Tibial nerve (tissue), 4 donors: ENCODE measurements around the gene ARHGAP29. TPM values are rescaled to one million over a fixed set of nuclear protein-coding genes. Genes with fewer than 3 reads are reported as not detected.
A peak's percentile ranks its signal among the peaks of the same experiment; 100 is the strongest.

Experiments used
- DNase-seq, 2 donors: peaks; one replicate each; pipeline ENCODE4 v3.0.0-alpha.2; 2019; ENCODE audit warnings: low spot score in 2 of 2
- H3K27ac ChIP-seq, 4 donors: fragments of 200-600 bp; sonication (generic) in 3 of 4; one replicate each; pipeline ENCODE4 v1.5.1; 2017 to 2019; ENCODE audit warnings: mild to moderate bottlenecking in 1 of 4
- H3K27me3 ChIP-seq, 2 donors: fragments of 200-600 bp; sonication (generic) in 1 of 2; one replicate each; pipeline versions ENCODE4 v1.5.1 to v1.6.0; 2017 to 2019
- H3K36me3 ChIP-seq, 3 donors: fragments of 200-600 bp; sonication (generic); one replicate each; pipeline ENCODE4 v1.5.1; 2018 to 2019
- H3K4me1 ChIP-seq, 4 donors: fragments of 200-600 bp; sonication (generic) in 3 of 4; one replicate each; pipeline ENCODE4 v1.5.1; 2017 to 2019
- H3K4me3 ChIP-seq, 4 donors: fragments of 200-600 bp; sonication (generic) in 3 of 4; one replicate each; pipeline ENCODE4 v1.5.1; 2017 to 2019; ENCODE audit warnings: mild to moderate bottlenecking in 1 of 4, moderate library complexity in 1 of 4
- H3K9me3 ChIP-seq, 4 donors: fragments of 200-600 bp; sonication (generic) in 3 of 4; one replicate each; pipeline ENCODE4 v1.5.1; 2017 to 2019
- CTCF ChIP-seq, 5 experiments: fragments of 200-600 bp in 3 of 5; fragments of 450-650 bp in 2 of 5; sonication (generic) in 3 of 5; IDR thresholded peaks; one replicate each; pipeline ENCODE4 v1.5.1; 2016 to 2019; ENCODE audit warnings: antibody characterized with exemption in 5 of 5, mild to moderate bottlenecking in 3 of 5, moderate library complexity in 2 of 5
- EP300 ChIP-seq, 2 donors: sonication (generic); formaldehyde crosslinking; IDR thresholded peaks; one replicate each; pipeline ENCODE4 v1.6.1; 2017; ENCODE audit warnings: antibody characterized with exemption in 2 of 2, mild to moderate bottlenecking in 1 of 2
- POLR2A ChIP-seq, 2 donors: fragments of 450-650 bp; IDR thresholded peaks; one replicate each; pipeline ENCODE4 v1.6.1; 2017; ENCODE audit warnings: antibody characterized with exemption in 2 of 2, mild to moderate bottlenecking in 2 of 2, moderate library complexity in 2 of 2
- WGBS, 2 donors: methylation state at CpG; one replicate each; pipeline ENCODE4 v1.1.5; 2018; 5-methylcytosine and 5-hydroxymethylcytosine counted together
- total RNA-seq, 4 donors: library from RNA; depleted of rRNA; stranded (reverse); fragments of >200 nt; gene quantifications; one replicate each; pipeline ENCODE4 v1.1.0, GENCODE V29; 2016

ARHGAP29 gene
- total RNA-seq, 4 donors from 2014 or later: 45.9 to 80.4 (median 50.1) TPM

GRCh38 chr1:94272388-94272787 lies 35.0 kb upstream of the ARHGAP29 start:
- no peak for DNase-seq
- Histone ChIP-seq H3K27me3 (no peaks in the 10 kb centered on the region), H3K4me3 (no peak overlapping the region), H3K27ac (peak overlapping the region in 2 of 4 donors; percentile 15 to 46), H3K4me1 (peaks cover 0 to 30% (median 8%) of the 10 kb centered on the region in 4 donors), H3K36me3 (no peaks in the 10 kb centered on the region), H3K9me3 (no peaks in the 10 kb centered on the region)
- TF ChIP-seq CTCF (IDR thresholded peaks at IDR 0.05) (no peak), POLR2A (IDR thresholded peaks at IDR 0.05) (no peak), EP300 (IDR thresholded peaks at IDR 0.05) (no peak)
- WGBS, 2 donors: 78 to 94% methylated on average over 1 of the region's 1 CpG

GRCh38 chr1:94271373-94271772 lies 34.0 kb upstream of the ARHGAP29 start:
- WGBS, 2 donors: 91 to 95% methylated on average over 2 of the region's 2 CpGs
- H3K9me3 ChIP-seq: no peaks in the 10 kb centered on the region
- no peaks in the 10 kb centered on the region for H3K27me3 ChIP-seq
- peaks cover 0 to 21% (median 5%) of the 10 kb centered on the region in 4 donors for H3K4me1 ChIP-seq
- TF ChIP-seq CTCF (IDR thresholded peaks at IDR 0.05) (no peak), EP300 (IDR thresholded peaks at IDR 0.05) (no peak), POLR2A (IDR thresholded peaks at IDR 0.05) (no peak)
- H3K36me3 ChIP-seq: no peaks in the 10 kb centered on the region
- no peak overlapping the region for H3K4me3 ChIP-seq
- DNase-seq: no peak
- H3K27ac ChIP-seq: no peak overlapping the region

- Histone ChIP-seq H3K4me1 (peaks cover 0 to 20% (median 5%) of the 10 kb centered on the region in 4 donors), H3K27ac (no peak overlapping the region), H3K27me3 (no peaks in the 10 kb centered on the region), H3K4me3 (no peak overlapping the region), H3K36me3 (no peaks in the 10 kb centered on the region), H3K9me3 (no peaks in the 10 kb centered on the region)
- no peak for DNase-seq
- WGBS, 2 donors: 87 to 95% methylated on average over 2 of the region's 2 CpGs
- TF ChIP-seq CTCF (IDR thresholded peaks at IDR 0.05) (no peak), POLR2A (IDR thresholded peaks at IDR 0.05) (no peak), EP300 (IDR thresholded peaks at IDR 0.05) (no peak)
These were observed 33.4 kb upstream of the ARHGAP29 start for GRCh38 chr1:94270801-94271203.

- no peak for DNase-seq
- Histone ChIP-seq H3K4me1 (peaks cover 0 to 21% (median 5%) of the 10 kb centered on the region in 4 donors), H3K27me3 (no peaks in the 10 kb centered on the region), H3K27ac (no peak overlapping the region), H3K9me3 (no peaks in the 10 kb centered on the region), H3K36me3 (no peaks in the 10 kb centered on the region), H3K4me3 (no peak overlapping the region)
- 86 to 94% methylated on average over 2 of the region's 2 CpGs for WGBS, 2 donors
- TF ChIP-seq POLR2A (IDR thresholded peaks at IDR 0.05): no peak
- TF ChIP-seq CTCF (IDR thresholded peaks at IDR 0.05): no peak
- no peak for TF ChIP-seq EP300 (IDR thresholded peaks at IDR 0.05)
These were observed 32.5 kb upstream of the ARHGAP29 start for GRCh38 chr1:94269921-94270320.

GRCh38 chr1:94265906-94266305 lies 28.5 kb upstream of the ARHGAP29 start:
- Histone ChIP-seq H3K9me3 (no peaks in the 10 kb centered on the region), H3K4me1 (peaks cover 0 to 9% (median 0%) of the 10 kb centered on the region in 4 donors), H3K27me3 (no peaks in the 10 kb centered on the region), H3K36me3 (no peaks in the 10 kb centered on the region), H3K27ac (peak overlapping the region in 1 of 4 donors; percentile 10), H3K4me3 (no peak overlapping the region)
- TF ChIP-seq POLR2A (IDR thresholded peaks at IDR 0.05) (no peak), EP300 (IDR thresholded peaks at IDR 0.05) (no peak), CTCF (IDR thresholded peaks at IDR 0.05) (no peak)
- 34 to 49% methylated on average over 2 of the region's 2 CpGs for WGBS, 2 donors
- no peak for DNase-seq
